ENCODE data around the gene CNTFR. TPM values are rescaled to one million over a fixed set of nuclear protein-coding genes. Genes with fewer than 3 reads are reported as not detected.

CNTFR gene
- total and polyA plus RNA-seq, 2 experiments from 2014 or later: not detected

DNA sequence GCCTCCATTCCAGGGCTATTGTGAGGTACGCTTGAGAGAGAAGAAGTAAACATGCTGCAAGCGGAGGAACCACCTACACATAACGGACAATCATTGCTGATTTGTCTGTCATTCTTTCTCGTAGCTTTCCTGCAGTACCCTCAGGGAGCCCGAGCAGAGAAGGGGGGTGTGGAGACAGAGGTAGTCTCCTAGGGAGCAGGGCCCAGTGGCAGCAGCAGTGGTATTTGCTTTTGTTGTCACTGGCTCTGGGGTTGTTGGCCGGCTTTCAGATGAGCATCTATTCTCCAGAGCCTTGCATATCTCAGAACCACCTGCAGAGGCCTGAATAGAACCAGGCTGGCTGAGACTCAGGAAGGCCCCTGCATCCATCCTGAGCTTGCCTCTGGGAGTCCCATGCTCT is 86.6 kb downstream of the CNTFR start:
- Histone ChIP-seq H3K9me3 (ENCODE audit: low read depth) (no peaks in the 10 kb centered on the region), H2AFZ (no peak overlapping the region), H3K79me2 (ENCODE audit: insufficient read depth) (no peaks in the 10 kb centered on the region), H3K4me3 (no peak overlapping the region), H3K9ac (no peak overlapping the region), H3K36me3 (ENCODE audit: low read depth) (no peaks in the 10 kb centered on the region), H3K27ac (no peak overlapping the region), H3K9me2 (ENCODE audit: insufficient read depth) (no peaks in the 10 kb centered on the region), H3K27me3 (replicated peaks; ENCODE audit: insufficient read depth) (0 out of 2 replicates have a peak, but pooled peaks cover 11% of the 10 kb centered on the region), H4K20me1 (ENCODE audit: insufficient read depth) (no peaks in the 10 kb centered on the region), H3K4me1 (ENCODE audit: insufficient read depth) (peaks cover 10% of the 10 kb centered on the region), H3K4me2 (ENCODE audit: unreplicated experiment) (no peak overlapping the region), H3F3A (ENCODE audit: insufficient read depth) (no peaks in the 10 kb centered on the region)
- in situ Hi-C loops (cut with MboI): loop anchor here (25.0 kb wide), 1 partner anchor 109 kb away; the partner anchor contains the start of genes DCTN3 and RPP25L
- no peak for DNase-seq
- WGBS, 2 experiments (ENCODE audit: low coverage in 1 of 2, low lambda C conversion rate in 2 of 2, missing lambda C conversion rate in 2 of 2): 39 to 48% methylated on average over 6 of the region's 6 CpGs
- TF ChIP-seq EZH2 (IDR thresholded peaks at IDR 0.05; ENCODE audit: insufficient read depth, poor library complexity, severe bottlenecking): no peak

DNA sequence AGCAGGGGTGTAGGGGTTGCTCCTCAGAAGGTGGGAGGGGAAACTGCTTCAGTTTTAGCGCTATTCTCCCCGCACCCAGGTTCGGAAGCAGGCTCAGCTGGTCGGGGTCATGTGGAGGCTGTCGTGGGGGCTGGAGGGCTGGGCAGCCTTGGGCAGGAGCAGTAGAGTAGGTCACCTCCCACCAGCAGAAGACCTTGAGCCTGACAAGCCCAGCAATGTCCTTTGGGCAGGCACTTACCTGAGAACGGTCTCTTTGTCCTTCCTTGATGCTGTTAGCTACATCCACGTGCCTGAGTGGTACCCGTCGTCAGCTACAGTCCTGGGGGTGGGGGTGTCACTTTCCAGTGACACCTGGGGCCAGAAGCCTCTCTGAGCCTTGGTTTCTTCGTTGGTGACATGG is 87.1 kb downstream of the CNTFR start:
- 43 to 44% methylated on average over 8 to 10 of the region's 10 CpGs for WGBS, 2 experiments (ENCODE audit: low coverage in 1 of 2, low lambda C conversion rate in 2 of 2, missing lambda C conversion rate in 2 of 2)
- no peak overlapping the region for H3K4me2 ChIP-seq (ENCODE audit: unreplicated experiment)

DNA sequence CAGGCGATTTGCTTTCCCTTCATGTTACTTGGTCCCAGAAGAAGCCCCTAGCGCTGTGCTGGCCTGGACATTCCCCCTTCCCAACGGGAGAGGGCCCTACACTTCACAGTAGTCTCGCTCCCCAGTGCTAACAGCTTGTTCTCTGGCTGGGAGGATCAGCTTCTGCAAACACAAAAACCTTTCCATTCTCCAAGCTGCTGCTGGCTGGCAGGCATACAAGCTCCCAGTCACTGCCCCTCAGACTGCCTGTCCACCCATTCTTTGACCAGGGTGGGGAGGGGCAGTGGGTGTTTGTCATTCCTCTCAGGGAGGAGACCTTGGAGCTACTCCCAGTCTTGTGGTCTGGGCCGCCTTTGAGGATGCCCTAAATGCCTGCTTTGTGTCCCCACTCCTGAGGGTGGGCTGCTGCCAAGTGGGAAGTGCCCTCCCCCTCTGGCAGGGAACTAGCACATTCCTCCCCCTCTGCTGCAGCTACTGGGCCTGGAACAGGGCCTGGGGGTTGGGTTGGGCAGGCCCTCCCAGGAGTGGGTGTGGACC is 87.6 kb downstream of the CNTFR start:
- no peaks in the 10 kb centered on the region for H3K9me2 ChIP-seq (ENCODE audit: insufficient read depth)
- 3 to 5% methylated on average over 5 of the region's 5 CpGs for WGBS, 2 experiments (ENCODE audit: low coverage in 1 of 2, low lambda C conversion rate in 2 of 2, missing lambda C conversion rate in 2 of 2)
- no peaks in the 10 kb centered on the region for H3K79me2 ChIP-seq (ENCODE audit: insufficient read depth)
- no peak overlapping the region for H3K4me2 ChIP-seq (ENCODE audit: unreplicated experiment)
- H3K36me3 ChIP-seq (ENCODE audit: low read depth): no peaks in the 10 kb centered on the region
- H3K27me3 ChIP-seq (replicated peaks; ENCODE audit: insufficient read depth): 0 out of 2 replicates have a peak, but pooled peaks cover 7% of the 10 kb centered on the region
- H2AFZ ChIP-seq: no peak overlapping the region
- in situ Hi-C loops (cut with MboI): loop anchor here (25.0 kb wide), 1 partner anchor 110 kb away; the partner anchor contains the start of genes DCTN3 and RPP25L
- no peak overlapping the region for H3K9ac ChIP-seq
- peak; percentile 71 for DNase-seq
- H4K20me1 ChIP-seq (ENCODE audit: insufficient read depth): no peaks in the 10 kb centered on the region
- H3K4me1 ChIP-seq (ENCODE audit: insufficient read depth): peaks cover 10% of the 10 kb centered on the region
- H3K4me3 ChIP-seq: no peak overlapping the region
- TF ChIP-seq EZH2 (IDR thresholded peaks at IDR 0.05; ENCODE audit: insufficient read depth, poor library complexity, severe bottlenecking) (no peak), EZH2phosphoT487 (IDR thresholded peaks at IDR 0.05; ENCODE audit: insufficient read depth, low read depth) (no peak)
- H3K27ac ChIP-seq: no peak overlapping the region
- H3F3A ChIP-seq (ENCODE audit: insufficient read depth): no peaks in the 10 kb centered on the region
- H3K9me3 ChIP-seq (ENCODE audit: low read depth): no peaks in the 10 kb centered on the region

More for the DNA sequence above, 87.1 kb downstream of the CNTFR start:
- no peaks in the 10 kb centered on the region for H3K36me3 ChIP-seq (ENCODE audit: low read depth)
- no peaks in the 10 kb centered on the region for H4K20me1 ChIP-seq (ENCODE audit: insufficient read depth)
- TF ChIP-seq EZH2phosphoT487 (IDR thresholded peaks at IDR 0.05; ENCODE audit: insufficient read depth, low read depth) (no peak), EZH2 (IDR thresholded peaks at IDR 0.05; ENCODE audit: insufficient read depth, poor library complexity, severe bottlenecking) (no peak)
- no peak overlapping the region for H3K9ac ChIP-seq
- no peak overlapping the region for H3K4me3 ChIP-seq
- H3K4me1 ChIP-seq (ENCODE audit: insufficient read depth): peaks cover 10% of the 10 kb centered on the region
- H3K9me3 ChIP-seq (ENCODE audit: low read depth): no peaks in the 10 kb centered on the region
- no peaks in the 10 kb centered on the region for H3F3A ChIP-seq (ENCODE audit: insufficient read depth)
- in situ Hi-C loops (cut with MboI): loop anchor here (25.0 kb wide), 1 partner anchor 110 kb away; the partner anchor contains the start of genes DCTN3 and RPP25L
- 0 out of 2 replicates have a peak, but pooled peaks cover 11% of the 10 kb centered on the region for H3K27me3 ChIP-seq (replicated peaks; ENCODE audit: insufficient read depth)
- H3K27ac ChIP-seq: no peak overlapping the region
- no peak for DNase-seq
- H3K79me2 ChIP-seq (ENCODE audit: insufficient read depth): no peaks in the 10 kb centered on the region
- H3K9me2 ChIP-seq (ENCODE audit: insufficient read depth): no peaks in the 10 kb centered on the region
- no peak overlapping the region for H2AFZ ChIP-seq

Other genes starting within 250 kb of the CNTFR start
- 0.13 and 1.1 TPM in 2 replicates for gene MYORG, start 212.8 kb downstream of the CNTFR start, total RNA-seq (2014; rRNA removed; shearing (Covaris generic))
- gene MYORG, start 212.8 kb downstream of the CNTFR start, polyA plus RNA-seq (2016; fragmentation: Nextera tagmentation; extraction: Ambion mirVana): 0.72 and 0.73 TPM in 2 replicates
- gene FAM219A, start 131.2 kb downstream of the CNTFR start, total RNA-seq (2014; rRNA removed; shearing (Covaris generic)): 9.1 and 12.3 TPM in 2 replicates
- gene FAM219A, start 131.2 kb downstream of the CNTFR start, polyA plus RNA-seq (2016; fragmentation: Nextera tagmentation; extraction: Ambion mirVana): 7.6 and 7.8 TPM in 2 replicates
- not detected in 2 replicates for gene DNAI1, start 130.9 kb downstream of the CNTFR start, total RNA-seq (2014; rRNA removed; shearing (Covaris generic))
- not detected in 2 replicates for gene DNAI1, start 130.9 kb downstream of the CNTFR start, polyA plus RNA-seq (2016; fragmentation: Nextera tagmentation; extraction: Ambion mirVana)
- not detected in 2 replicates for gene ENHO, start 66.7 kb downstream of the CNTFR start, total RNA-seq (2014; rRNA removed; shearing (Covaris generic))
- 0.35 TPM in 1 of 2 replicates, not detected in the other for gene ENHO, start 66.7 kb downstream of the CNTFR start, polyA plus RNA-seq (2016; fragmentation: Nextera tagmentation; extraction: Ambion mirVana)
- gene RPP25L, start 22.4 kb upstream of the CNTFR start, total RNA-seq (2014; rRNA removed; shearing (Covaris generic)): 16.9 and 28.7 TPM in 2 replicates
- gene RPP25L, start 22.4 kb upstream of the CNTFR start, polyA plus RNA-seq (2016; fragmentation: Nextera tagmentation; extraction: Ambion mirVana): 21.0 and 25.0 TPM in 2 replicates
- gene DCTN3, start 30.8 kb upstream of the CNTFR start, total RNA-seq (2014; rRNA removed; shearing (Covaris generic)): 77.1 and 130 TPM in 2 replicates
- 148 and 161 TPM in 2 replicates for gene DCTN3, start 30.8 kb upstream of the CNTFR start, polyA plus RNA-seq (2016; fragmentation: Nextera tagmentation; extraction: Ambion mirVana)
- 0.11 and 0.38 TPM in 2 replicates for gene ARID3C, start 39.3 kb upstream of the CNTFR start, total RNA-seq (2014; rRNA removed; shearing (Covaris generic))
- gene ARID3C, start 39.3 kb upstream of the CNTFR start, polyA plus RNA-seq (2016; fragmentation: Nextera tagmentation; extraction: Ambion mirVana): not detected in 2 replicates
- 138 and 148 TPM in 2 replicates for gene SIGMAR1, start 48.1 kb upstream of the CNTFR start, total RNA-seq (2014; rRNA removed; shearing (Covaris generic))
- 142 and 147 TPM in 2 replicates for gene SIGMAR1, start 48.1 kb upstream of the CNTFR start, polyA plus RNA-seq (2016; fragmentation: Nextera tagmentation; extraction: Ambion mirVana)
- 22.4 and 25.5 TPM in 2 replicates for gene GALT, start 57.0 kb upstream of the CNTFR start, total RNA-seq (2014; rRNA removed; shearing (Covaris generic))
- gene GALT, start 57.0 kb upstream of the CNTFR start, polyA plus RNA-seq (2016; fragmentation: Nextera tagmentation; extraction: Ambion mirVana): 28.5 and 29.1 TPM in 2 replicates
- 50.7 and 52.3 TPM in 2 replicates for gene IL11RA, start 62.5 kb upstream of the CNTFR start, total RNA-seq (2014; rRNA removed; shearing (Covaris generic))
- gene IL11RA, start 62.5 kb upstream of the CNTFR start, polyA plus RNA-seq (2016; fragmentation: Nextera tagmentation; extraction: Ambion mirVana): 44.0 and 44.1 TPM in 2 replicates
- gene CCL27, start 72.9 kb upstream of the CNTFR start, total RNA-seq (2014; rRNA removed; shearing (Covaris generic)): not detected in 2 replicates
- 0.48 and 0.50 TPM in 2 replicates for gene CCL27, start 72.9 kb upstream of the CNTFR start, polyA plus RNA-seq (2016; fragmentation: Nextera tagmentation; extraction: Ambion mirVana)
- not detected in 2 replicates for gene CCL19, start 101.6 kb upstream of the CNTFR start, total RNA-seq (2014; rRNA removed; shearing (Covaris generic))
- gene CCL19, start 101.6 kb upstream of the CNTFR start, polyA plus RNA-seq (2016; fragmentation: Nextera tagmentation; extraction: Ambion mirVana): not detected in 2 replicates
- not detected in 2 replicates for gene CCL21, start 120.4 kb upstream of the CNTFR start, total RNA-seq (2014; rRNA removed; shearing (Covaris generic))
- gene CCL21, start 120.4 kb upstream of the CNTFR start, polyA plus RNA-seq (2016; fragmentation: Nextera tagmentation; extraction: Ambion mirVana): not detected in 2 replicates